Esophagus squamous epithelium (tissue), 5 donors: ENCODE measurements around the gene PRKAR2B. TPM values are rescaled to one million over a fixed set of nuclear protein-coding genes. Genes with fewer than 3 reads are reported as not detected.

Experiments used
- DNase-seq: peaks from one replicate; lab custom pipeline; 2025; lab: John Stamatoyannopoulos, UW
- H3K27ac ChIP-seq, 4 donors: fragments of 200-600 bp; sonication (generic); one replicate each; pipeline ENCODE4 v1.5.1; 2016 to 2019; ENCODE audit warnings: mild to moderate bottlenecking in 1 of 4
- H3K27me3 ChIP-seq, 4 donors: fragments of 200-600 bp; sonication (generic); 1 replicate in 3 of 4; 2 replicates in 1 of 4; pipeline versions ENCODE4 v1.5.1 to v1.6.0; 2017 to 2021; ENCODE audit warnings: antibody characterized with exemption in 1 of 4
- H3K36me3 ChIP-seq, 3 donors: fragments of 200-600 bp; sonication (generic); one replicate each; pipeline ENCODE4 v1.5.1; 2016 to 2019
- H3K4me1 ChIP-seq, 3 donors: fragments of 200-600 bp; sonication (generic); one replicate each; pipeline ENCODE4 v1.5.1; 2017 to 2019
- H3K4me3 ChIP-seq, 4 donors: fragments of 200-600 bp; sonication (generic); 1 replicate in 3 of 4; 2 replicates in 1 of 4; pipeline ENCODE4 v1.5.1; 2016 to 2019; ENCODE audit warnings: mild to moderate bottlenecking in 2 of 4, moderate library complexity in 1 of 4
- H3K9me3 ChIP-seq, 3 donors: fragments of 200-600 bp; sonication (generic); one replicate each; pipeline ENCODE4 v1.5.1; 2016 to 2019
- POLR2A ChIP-seq, 4 donors: fragments of 450-650 bp; IDR thresholded peaks; one replicate each; pipeline ENCODE4 v1.6.1; 2017; ENCODE audit warnings: antibody characterized with exemption in 4 of 4, mild to moderate bottlenecking in 4 of 4, moderate library complexity in 3 of 4
- WGBS, 2 donors: methylation state at CpG; one replicate each; pipeline ENCODE4 v1.1.5; 2018; 5-methylcytosine and 5-hydroxymethylcytosine counted together
- intact Hi-C: fragments of 100-400 bp; cut with DNase I; formaldehyde crosslinking; loops from one replicate; pipeline ENCODE4 v1.15.0; 2022
- total RNA-seq, 4 donors: library from RNA; depleted of rRNA; stranded (reverse); fragments of >200 nt; gene quantifications; one replicate each; pipeline ENCODE4 v1.1.0, GENCODE V29; 2016
- TF ChIP-seq, protein P1 (sequence below), 6 experiments: fragments of 450-650 bp in 4 of 6; fragments of 200-600 bp in 2 of 6; sonication (generic) in 2 of 6; IDR thresholded peaks; one replicate each; pipeline ENCODE4 v1.5.1; 2016 to 2019; ENCODE audit warnings: antibody characterized with exemption in 6 of 6, mild to moderate bottlenecking in 4 of 6, moderate library complexity in 4 of 6
- donor health status: DM: yes; HTN: yes; CAD: no.

The PRKAR2B gene
- total RNA-seq, 4 donors from 2014 or later, result 1.1 to 23.1 (median 4.2) TPM

DNA sequence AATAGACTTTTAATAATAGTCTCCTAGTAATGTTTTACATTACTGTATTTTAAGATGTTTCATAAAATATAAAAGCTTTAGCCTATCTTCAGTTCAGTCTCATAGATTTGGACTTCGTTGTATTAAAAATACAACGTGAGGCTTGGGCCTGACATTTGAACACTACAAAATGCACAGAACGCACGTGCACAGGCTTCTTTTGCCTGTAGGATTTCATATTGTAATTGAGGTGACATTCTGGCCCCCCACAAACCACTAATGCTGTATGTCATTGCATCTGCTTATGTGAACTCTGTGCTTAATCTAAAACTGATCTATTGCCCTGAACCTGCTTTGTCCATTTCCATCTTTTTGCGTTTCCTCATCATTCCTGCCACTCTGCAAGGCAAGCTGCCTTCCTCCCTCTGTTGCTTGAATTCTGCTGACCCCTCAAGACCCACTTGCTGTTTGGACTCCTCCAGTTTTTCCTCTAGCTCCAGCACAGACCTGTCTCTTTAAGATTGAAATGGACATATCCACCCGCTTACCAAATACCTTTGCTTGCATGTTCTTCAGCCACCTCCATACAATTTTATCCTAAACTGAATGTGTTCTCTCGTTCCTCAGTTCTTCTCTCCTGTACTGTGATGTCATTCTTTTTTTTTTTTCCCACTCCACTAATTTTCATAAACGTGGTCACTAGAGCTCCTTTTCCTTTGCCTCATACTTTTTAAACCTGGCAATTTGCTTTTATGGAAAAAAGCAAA lies 12.4 kb downstream of the PRKAR2B start:
- Histone ChIP-seq H3K9me3 (no peaks in the 10 kb centered on the region), H3K27ac (peak overlapping the region in 1 of 4 donors; percentile 17), H3K4me1 (peaks cover 0 to 11% (median 0%) of the 10 kb centered on the region in 3 donors), H3K27me3 (no peaks in the 10 kb centered on the region), H3K36me3 (no peaks in the 10 kb centered on the region), H3K4me3 (no peak overlapping the region)
- intact Hi-C loops, result no loop called here
- 73% methylated on average over 8 of the region's 8 CpGs for WGBS, 2 donors
- TF ChIP-seq, protein P1, sequence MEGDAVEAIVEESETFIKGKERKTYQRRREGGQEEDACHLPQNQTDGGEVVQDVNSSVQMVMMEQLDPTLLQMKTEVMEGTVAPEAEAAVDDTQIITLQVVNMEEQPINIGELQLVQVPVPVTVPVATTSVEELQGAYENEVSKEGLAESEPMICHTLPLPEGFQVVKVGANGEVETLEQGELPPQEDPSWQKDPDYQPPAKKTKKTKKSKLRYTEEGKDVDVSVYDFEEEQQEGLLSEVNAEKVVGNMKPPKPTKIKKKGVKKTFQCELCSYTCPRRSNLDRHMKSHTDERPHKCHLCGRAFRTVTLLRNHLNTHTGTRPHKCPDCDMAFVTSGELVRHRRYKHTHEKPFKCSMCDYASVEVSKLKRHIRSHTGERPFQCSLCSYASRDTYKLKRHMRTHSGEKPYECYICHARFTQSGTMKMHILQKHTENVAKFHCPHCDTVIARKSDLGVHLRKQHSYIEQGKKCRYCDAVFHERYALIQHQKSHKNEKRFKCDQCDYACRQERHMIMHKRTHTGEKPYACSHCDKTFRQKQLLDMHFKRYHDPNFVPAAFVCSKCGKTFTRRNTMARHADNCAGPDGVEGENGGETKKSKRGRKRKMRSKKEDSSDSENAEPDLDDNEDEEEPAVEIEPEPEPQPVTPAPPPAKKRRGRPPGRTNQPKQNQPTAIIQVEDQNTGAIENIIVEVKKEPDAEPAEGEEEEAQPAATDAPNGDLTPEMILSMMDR (IDR thresholded peaks at IDR 0.05), result no peak
- no peak for TF ChIP-seq POLR2A (IDR thresholded peaks at IDR 0.05)
- DNase-seq, result no peak

DNA sequence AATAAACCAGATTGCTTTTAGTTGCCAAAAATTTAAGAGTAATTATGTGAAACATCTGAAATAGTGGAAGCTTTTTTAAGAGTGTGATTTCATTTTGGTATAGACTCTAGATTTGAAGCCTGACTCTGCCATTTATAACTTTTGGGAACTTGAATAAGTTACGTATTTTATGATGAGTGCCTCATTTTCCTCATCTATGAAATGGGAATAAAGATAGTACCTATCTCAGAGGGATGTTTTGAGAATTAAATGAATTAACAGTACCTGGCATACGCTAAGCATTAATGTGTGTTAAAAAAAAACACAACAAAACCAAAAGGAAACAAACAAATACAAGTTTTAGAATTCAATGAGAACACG lies 12.9 kb downstream of the PRKAR2B start:
- Histone ChIP-seq H3K36me3 (no peaks in the 10 kb centered on the region), H3K27me3 (no peaks in the 10 kb centered on the region), H3K27ac (peak overlapping the region in 1 of 4 donors; percentile 14), H3K4me3 (no peak overlapping the region), H3K9me3 (no peaks in the 10 kb centered on the region), H3K4me1 (peaks cover 0 to 7% (median 0%) of the 10 kb centered on the region in 3 donors)
- 77 to 86% methylated on average over 3 of the region's 3 CpGs for WGBS, 2 donors
- TF ChIP-seq, protein P1 (IDR thresholded peaks at IDR 0.05), result no peak
- no peak for TF ChIP-seq POLR2A (IDR thresholded peaks at IDR 0.05)
- DNase-seq, result no peak
- intact Hi-C loops, result no loop called here

DNA sequence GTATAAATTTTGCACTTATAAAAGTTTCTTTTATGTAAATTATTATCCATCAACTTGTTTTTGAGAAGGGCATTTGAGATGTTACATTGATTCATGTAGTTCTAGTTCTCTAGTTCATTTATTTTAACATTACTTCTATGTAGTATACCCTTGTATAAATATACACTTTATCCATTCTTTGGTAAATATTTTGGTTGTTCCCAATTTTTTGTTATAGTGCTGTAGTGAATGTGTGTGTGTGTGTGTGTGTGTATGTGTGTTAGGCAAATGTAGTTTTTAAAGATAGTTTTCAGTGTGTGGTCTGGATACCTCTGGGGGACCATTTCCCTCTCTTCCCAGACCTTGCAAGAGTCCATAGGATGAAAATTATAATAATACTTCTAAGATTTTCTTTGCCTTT lies 15.0 kb downstream of the PRKAR2B start:
- DNase-seq, result no peak
- no peak for TF ChIP-seq POLR2A (IDR thresholded peaks at IDR 0.05)
- TF ChIP-seq, protein P1 (IDR thresholded peaks at IDR 0.05), result no peak
- H3K36me3 ChIP-seq, result no peaks in the 10 kb centered on the region
- H3K27ac ChIP-seq, result no peak overlapping the region
- no peak overlapping the region for H3K4me3 ChIP-seq
- H3K9me3 ChIP-seq, result no peaks in the 10 kb centered on the region
- peaks cover 0 to 4% (median 0%) of the 10 kb centered on the region in 3 donors for H3K4me1 ChIP-seq
- intact Hi-C loops, result no loop called here
- H3K27me3 ChIP-seq, result no peaks in the 10 kb centered on the region

DNA sequence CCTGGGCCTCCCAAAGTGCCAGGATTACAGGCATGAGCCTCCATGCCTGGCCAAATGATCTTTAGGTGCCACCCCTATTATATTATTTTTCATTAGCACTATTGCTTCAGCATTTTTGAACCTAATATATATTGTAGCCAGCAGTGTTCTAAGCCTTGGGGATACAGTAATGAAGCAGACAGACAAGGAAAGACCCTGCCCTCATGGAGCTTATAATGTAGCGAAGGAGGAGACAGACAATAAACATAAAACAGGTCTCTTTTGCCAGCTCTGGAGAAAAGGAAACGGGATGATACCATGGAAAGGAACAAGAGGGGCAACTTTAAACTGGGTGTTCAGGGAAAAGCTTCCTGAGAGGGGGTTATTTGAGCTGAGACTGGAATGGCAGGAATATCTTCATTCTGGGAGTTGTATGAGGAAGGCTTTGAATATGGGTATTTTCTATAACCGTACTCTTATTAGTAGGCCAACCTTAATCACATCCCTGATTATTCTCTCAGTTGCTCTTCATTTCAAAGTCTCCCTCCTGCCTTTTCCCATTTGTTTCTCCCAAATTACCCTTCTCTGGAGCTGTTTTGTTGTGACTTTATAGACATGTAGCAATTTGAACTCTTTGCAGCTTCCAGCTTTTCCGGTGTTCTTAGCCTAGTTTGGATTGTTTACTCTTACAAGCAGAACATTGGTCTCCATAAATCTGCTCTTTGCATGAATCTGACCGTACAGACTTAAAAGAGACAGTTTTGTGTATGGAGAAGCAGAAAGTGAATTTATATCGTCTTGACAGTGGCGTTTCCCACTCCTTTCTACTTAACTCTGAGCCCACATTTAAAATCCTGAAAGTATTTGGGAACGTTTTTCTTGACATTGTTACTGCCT lies 19.0 kb downstream of the PRKAR2B start:
- peak overlapping the region in 2 of 4 donors; percentile 36 to 51 for H3K27ac ChIP-seq
- H3K36me3 ChIP-seq, result no peaks in the 10 kb centered on the region
- WGBS, 2 donors, result 69% methylated on average over 8 of the region's 8 CpGs
- no peak for DNase-seq
- TF ChIP-seq, protein P1 (IDR thresholded peaks at IDR 0.05), result no peak
- TF ChIP-seq POLR2A (IDR thresholded peaks at IDR 0.05), result no peak
- H3K27me3 ChIP-seq, result no peaks in the 10 kb centered on the region
- no peaks in the 10 kb centered on the region for H3K9me3 ChIP-seq
- intact Hi-C loops, result no loop called here
- no peak overlapping the region for H3K4me3 ChIP-seq
- H3K4me1 ChIP-seq, result no peaks in the 10 kb centered on the region

DNA sequence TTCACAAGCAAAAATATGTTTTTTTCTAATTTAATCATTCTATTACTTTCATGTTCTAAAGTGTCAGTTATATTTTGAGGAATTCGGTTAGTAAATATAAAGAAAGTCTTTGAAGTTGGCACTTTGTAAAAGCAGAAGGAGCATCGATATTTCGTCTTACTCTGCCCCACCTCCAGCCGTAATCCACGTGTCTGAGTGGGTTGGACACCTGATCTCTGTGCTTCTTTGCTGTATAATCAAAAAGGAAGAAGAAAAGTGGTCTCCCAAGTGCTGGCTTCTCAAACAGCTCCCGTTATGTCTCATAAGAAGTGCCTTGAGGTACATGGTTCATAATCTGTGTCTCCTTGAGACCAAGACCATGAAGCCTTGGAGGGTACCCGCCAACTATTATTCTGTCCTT lies 19.8 kb downstream of the PRKAR2B start:
- Histone ChIP-seq H3K4me1 (peaks cover 0 to 4% (median 4%) of the 10 kb centered on the region in 3 donors), H3K9me3 (no peaks in the 10 kb centered on the region), H3K4me3 (no peak overlapping the region), H3K27ac (peak overlapping the region in 2 of 4 donors; percentile 36 to 51), H3K36me3 (no peaks in the 10 kb centered on the region), H3K27me3 (no peaks in the 10 kb centered on the region)
- intact Hi-C loops, result no loop called here
- 66 to 76% methylated on average over 7 of the region's 7 CpGs for WGBS, 2 donors
- no peak for TF ChIP-seq POLR2A (IDR thresholded peaks at IDR 0.05)
- TF ChIP-seq, protein P1 (IDR thresholded peaks at IDR 0.05), result no peak
- DNase-seq, result no peak
